GM12878 (cell line): ENCODE results near the gene BTG1.
A peak's percentile ranks its signal among the peaks of the same experiment; 100 is the strongest.

ENCODE experiments used
- CEBPB ChIP-seq, 2 experiments: fragments of 150-350 bp in 1 of 2; IDR thresholded peaks; 2 replicates each; pipeline ENCODE4 v1.6.1; 2012 to 2014; ENCODE audit warnings: low read depth in 2 of 2, low read length in 2 of 2, borderline replicate concordance in 1 of 2, inconsistent platforms in 1 of 2
- CTCF ChIP-seq, 3 experiments: IDR thresholded peaks in 2 of 3; conservative IDR thresholded peaks in 1 of 3; 2 replicates each; pipeline ENCODE4 v1.5.1; 2011; ENCODE audit warnings: low read depth in 3 of 3, low read length in 3 of 3, mild to moderate bottlenecking in 3 of 3, control low read depth in 2 of 3, moderate library complexity in 2 of 3, inconsistent platforms in 1 of 3, mixed read lengths in 1 of 3; ENCODE audit not compliant: control insufficient read depth in 2 of 3, insufficient read depth in 1 of 3; ENCODE audit errors: extremely low read depth in 1 of 3
- EP300 ChIP-seq, 2 experiments: fragments of 150-350 bp in 1 of 2; IDR thresholded peaks; 2 replicates each; pipeline ENCODE4 v1.6.1; 2011 to 2012; ENCODE audit warnings: low read depth in 2 of 2, low read length in 2 of 2, borderline replicate concordance in 1 of 2, improper control_type of control experiment in 1 of 2, inconsistent platforms in 1 of 2; ENCODE audit not compliant: control insufficient read depth in 1 of 2
- EZH2 ChIP-seq: IDR thresholded peaks from 2 replicates; pipeline ENCODE4 v1.6.1; 2012; ENCODE audit warnings: low read depth, mild to moderate bottlenecking, control low read depth, inconsistent platforms, low read length, borderline replicate concordance; ENCODE audit not compliant: control insufficient read depth
- FOS ChIP-seq: IDR thresholded peaks from 3 replicates; pipeline ENCODE4 v1.6.1; 2011; ENCODE audit warnings: borderline replicate concordance; ENCODE audit not compliant: insufficient read length; ENCODE audit errors: extremely low read depth
- RAD21 ChIP-seq: IDR thresholded peaks from 2 replicates; pipeline ENCODE4 v1.6.1; 2011; ENCODE audit warnings: mild to moderate bottlenecking, low read depth, low read length, moderate library complexity; ENCODE audit not compliant: insufficient read depth
- USF2 ChIP-seq: IDR thresholded peaks from 2 replicates; pipeline ENCODE4 v1.6.1; 2011; ENCODE audit warnings: low read depth, low read length, improper control_type of control experiment, borderline replicate concordance
- ZNF274 ChIP-seq: IDR thresholded peaks from one replicate; pipeline ENCODE4 v1.8.0; 2011; ENCODE audit not compliant: insufficient read length, insufficient read depth

GRCh38 chr12:92134638-92135274 is 10.9 kb downstream of the BTG1 start:
- TF ChIP-seq CTCF (IDR thresholded peaks at IDR 0.05 in 2 of 3, conservative IDR thresholded peaks at IDR 0.05 in 1 of 3; ENCODE audit: control insufficient read depth in 2 of 3, extremely low read depth in 1 of 3, insufficient read depth in 1 of 3, low read depth in 3 of 3, low read length in 3 of 3) (no peak), RAD21 (no peak), ZNF274 (no peak), EP300 (IDR thresholded peaks at IDR 0.05; ENCODE audit: borderline replicate concordance in 1 of 2, control insufficient read depth in 1 of 2, low read depth in 2 of 2, low read length in 2 of 2) (peak; percentile 25 to 65; a peak in 1 of 4 replicates), FOS (no peak), CEBPB (IDR thresholded peaks at IDR 0.05; ENCODE audit: borderline replicate concordance in 1 of 2, low read depth in 2 of 2, low read length in 2 of 2) (no peak), EZH2 (no peak), USF2 (no peak)
